Cardiac muscle cell (in vitro differentiated cells and primary cell): ENCODE data around the gene KCNC3. TPM values are rescaled to one million over a fixed set of nuclear protein-coding genes. Genes with fewer than 3 reads are reported as not detected.
A peak's percentile ranks its signal among the peaks of the same experiment; 100 is the strongest.

Experiments
- DNase-seq, 2 donors: peaks; one replicate each; pipeline versions ENCODE4 v3.0.0 to v3.0.0-alpha.2; 2010 to 2017; ENCODE audit warnings: low read depth in 1 of 2, low spot score in 1 of 2
- H3K27ac ChIP-seq: fragments of 200-600 bp; sonication (generic); 2 replicates; pipeline ENCODE4 v1.5.1; 2016
- H3K27me3 ChIP-seq: fragments of 200-600 bp; sonication (generic); 2 replicates; pipeline ENCODE4 v1.6.0; 2016; ENCODE audit warnings: control low read depth
- H3K36me3 ChIP-seq: fragments of 200-600 bp; sonication (generic); 2 replicates; pipeline ENCODE4 v1.5.1; 2016; ENCODE audit warnings: control low read depth
- H3K4me1 ChIP-seq: fragments of 200-600 bp; sonication (generic); 2 replicates; pipeline ENCODE4 v1.8.1; 2017; ENCODE audit warnings: low read depth, mild to moderate bottlenecking, mixed run types
- H3K4me3 ChIP-seq: fragments of 200-600 bp; sonication (generic); 2 replicates; pipeline ENCODE4 v1.5.1; 2016; ENCODE audit warnings: mild to moderate bottlenecking
- H3K9me3 ChIP-seq: fragments of 200-600 bp; sonication (generic); 2 replicates; pipeline ENCODE4 v1.5.1; 2017; ENCODE audit warnings: low read depth, mild to moderate bottlenecking, control low read depth
- CTCF ChIP-seq: IDR thresholded peaks from 2 replicates; pipeline ENCODE4 v1.5.1; 2012; ENCODE audit warnings: low read depth, mild to moderate bottlenecking, low read length
- polyA plus RNA-seq: library from polyadenylated mRNA; unstranded; fragments of >200 nt; fragmentation: Nextera tagmentation; extraction: Ambion mirVana; gene quantifications from 2 replicates; pipeline ENCODE4 v1.2.1, GENCODE V29; 2016
- total RNA-seq: library from RNA; depleted of rRNA; stranded (reverse); fragments of >200 nt; gene quantifications from 2 replicates; pipeline ENCODE4 v1.2.3, GENCODE V29; 2016

Gene KCNC3
- total and polyA plus RNA-seq, 2 experiments from 2014 or later = 6.9 to 8.2 TPM

DNA sequence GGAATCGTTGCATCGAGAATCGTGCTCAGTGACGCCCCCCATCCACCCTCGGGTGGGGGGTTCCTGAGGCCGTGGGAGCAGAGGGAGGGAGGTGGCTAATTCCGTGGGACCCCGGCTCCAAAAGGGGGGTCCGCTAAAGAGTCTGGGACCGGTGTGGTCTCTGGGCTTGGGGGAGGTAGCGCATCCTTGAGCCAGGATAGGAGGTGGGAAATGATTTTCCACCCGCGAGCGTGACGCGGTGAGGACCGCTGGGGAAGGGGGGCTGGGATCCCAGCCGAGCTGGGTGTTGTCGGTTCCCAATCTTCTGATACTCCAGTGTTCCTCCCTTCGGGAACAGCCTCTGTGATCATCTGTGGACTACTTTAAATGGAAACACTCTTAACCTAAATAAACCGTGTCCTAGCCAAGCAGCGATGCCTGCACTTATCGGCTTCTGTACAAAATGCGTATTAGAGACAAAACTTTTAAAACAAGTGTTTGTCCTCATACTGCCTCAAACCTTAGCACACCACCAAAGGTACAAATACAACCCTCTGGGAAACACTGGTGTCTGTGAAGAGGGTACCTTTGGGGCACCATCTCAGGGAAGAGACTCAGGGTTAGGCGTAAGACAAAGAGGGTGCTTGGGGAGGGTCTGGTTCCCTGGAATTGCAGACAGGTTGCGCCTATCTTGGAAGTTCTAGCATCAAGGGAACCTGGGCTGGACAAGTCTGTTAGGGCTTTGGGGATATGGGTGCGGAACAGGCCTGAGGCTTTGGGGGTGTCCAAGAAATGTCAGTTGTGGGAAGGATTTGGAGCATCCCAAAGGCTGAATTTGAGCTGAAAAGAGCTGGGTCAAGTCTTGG lies 16.0 kb downstream of the KCNC3 start:
- H3K36me3 ChIP-seq = no peaks in the 10 kb centered on the region
- DNase-seq = no peak
- H3K27ac ChIP-seq = no peak overlapping the region
- peaks cover 11% of the 10 kb centered on the region for H3K4me1 ChIP-seq
- H3K9me3 ChIP-seq = no peaks in the 10 kb centered on the region
- H3K4me3 ChIP-seq = peak overlapping the region; percentile 33
- TF ChIP-seq CTCF = no peak
- H3K27me3 ChIP-seq = no peaks in the 10 kb centered on the region

- TF ChIP-seq CTCF = peak; percentile 3
- H3K27ac ChIP-seq = no peak overlapping the region
- DNase-seq = peak; percentile 38 to 84
- peaks cover 11% of the 10 kb centered on the region for H3K4me1 ChIP-seq
- no peaks in the 10 kb centered on the region for H3K27me3 ChIP-seq
- H3K36me3 ChIP-seq = no peaks in the 10 kb centered on the region
- H3K4me3 ChIP-seq = peak overlapping the region; percentile 33
- no peaks in the 10 kb centered on the region for H3K9me3 ChIP-seq
These were observed 17.2 kb downstream of the KCNC3 start for GRCh38 chr19:50311723-50312635.

DNA sequence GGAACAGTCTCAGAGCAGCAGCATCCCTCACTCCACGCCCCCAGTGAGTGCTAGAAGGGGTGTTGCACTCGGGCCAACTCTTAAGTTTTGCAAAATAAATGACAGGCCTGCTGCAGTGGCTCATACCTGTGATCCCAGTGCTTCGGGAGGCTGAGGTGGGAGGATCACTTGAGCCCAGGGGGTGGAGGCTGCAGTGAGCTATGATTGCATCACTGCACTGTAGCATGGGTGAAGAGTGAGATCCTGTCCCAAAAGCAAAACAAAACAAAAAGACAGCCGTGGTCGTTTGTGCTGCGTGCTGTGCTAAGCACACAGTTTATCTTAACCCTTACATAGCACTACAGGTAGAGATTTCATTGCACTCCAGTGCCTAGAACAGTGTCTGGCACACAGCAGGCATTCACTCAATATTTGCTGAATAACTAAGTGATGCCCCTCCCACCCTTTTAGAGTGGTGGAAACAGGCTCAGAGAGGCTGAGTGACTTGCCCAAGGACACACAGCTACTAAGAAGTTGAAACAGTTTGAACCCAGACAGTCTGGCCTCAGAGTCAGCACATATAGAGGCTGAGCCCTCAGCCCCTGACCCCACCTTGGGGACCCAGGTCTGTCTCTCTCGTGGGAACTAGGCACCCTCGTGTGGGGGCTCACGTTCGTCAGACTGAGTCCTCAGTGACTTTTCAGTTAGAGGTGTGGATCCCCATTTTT lies 18.3 kb downstream of the KCNC3 start:
- no peak overlapping the region for H3K27ac ChIP-seq
- H3K9me3 ChIP-seq = no peaks in the 10 kb centered on the region
- no peak for DNase-seq
- H3K36me3 ChIP-seq = no peaks in the 10 kb centered on the region
- H3K4me3 ChIP-seq = no peak overlapping the region
- no peak for TF ChIP-seq CTCF
- no peaks in the 10 kb centered on the region for H3K27me3 ChIP-seq
- H3K4me1 ChIP-seq = peaks cover 11% of the 10 kb centered on the region

- no peak overlapping the region for H3K27ac ChIP-seq
- H3K4me3 ChIP-seq = no peak overlapping the region
- H3K36me3 ChIP-seq = no peaks in the 10 kb centered on the region
- no peak for DNase-seq
- H3K27me3 ChIP-seq = no peaks in the 10 kb centered on the region
- no peaks in the 10 kb centered on the region for H3K9me3 ChIP-seq
- TF ChIP-seq CTCF = no peak
- H3K4me1 ChIP-seq = peaks cover 4% of the 10 kb centered on the region
These were observed 19.6 kb downstream of the KCNC3 start for GRCh38 chr19:50309396-50310125.

GRCh38 chr19:50308991-50309390 lies 20.2 kb downstream of the KCNC3 start:
- TF ChIP-seq CTCF = no peak
- DNase-seq = no peak
- no peaks in the 10 kb centered on the region for H3K27me3 ChIP-seq
- H3K4me1 ChIP-seq = peaks cover 3% of the 10 kb centered on the region
- H3K36me3 ChIP-seq = no peaks in the 10 kb centered on the region
- no peak overlapping the region for H3K4me3 ChIP-seq
- H3K27ac ChIP-seq = no peak overlapping the region
- no peaks in the 10 kb centered on the region for H3K9me3 ChIP-seq
